Measurements from ENCODE around the gene MMP28. TPM values are rescaled to one million over a fixed set of nuclear protein-coding genes. Genes with fewer than 3 reads are reported as not detected.

The MMP28 gene
- total and polyA plus RNA-seq, 10 of the 15 experiments (the other 5 are each of a cell fraction or from before 2014, with no cell fraction given) = not detected

- in situ Hi-C loops (cut with MboI) (no loop called here), intact Hi-C loops (cut with micrococcal nuclease; ENCODE audit: unreplicated experiment) (no loop called here)
- CTCF ChIA-PET = interaction anchor here (1.4 to 1.5 kb wide), 2 partner anchors 13 to 23 kb away, joined by 3 read pairs; no protein-coding TSS in a partner anchor
- Histone ChIP-seq H3K9me3 (replicated peaks; ENCODE audit: control insufficient read depth, insufficient read depth, low read length) (no peaks in the 10 kb centered on the region), H3K4me2 (ENCODE audit: control insufficient read depth, insufficient read depth) (no peak overlapping the region), H3K9ac (ENCODE audit: control insufficient read depth, insufficient read depth, low read length) (no peak overlapping the region), H3K27ac (ENCODE audit: control insufficient read depth, insufficient read depth) (no peak overlapping the region), H3K4me1 (ENCODE audit: control insufficient read depth, insufficient read depth, low read length) (no peaks in the 10 kb centered on the region), H2AFZ (ENCODE audit: control insufficient read depth, low read depth, low read length) (no peak overlapping the region), H3K4me3 (no peak overlapping the region), H3K79me2 (ENCODE audit: control insufficient read depth, insufficient read depth, low read length) (no peaks in the 10 kb centered on the region; the same call in 1 of the 2 replicates), H3K27me3 (replicated peaks in 1 of 2; ENCODE audit: control insufficient read depth in 2 of 2, insufficient read depth in 2 of 2, low read length in 1 of 2) (no peaks in the 10 kb centered on the region), H3K36me3 (ENCODE audit: control insufficient read depth in 2 of 2, insufficient read depth in 2 of 2, low read length in 1 of 2) (peaks cover 1 to 29% of the 10 kb centered on the region in 2 experiments), H4K20me1 (ENCODE audit: control insufficient read depth, insufficient read depth) (no peaks in the 10 kb centered on the region)
- RAD21 ChIA-PET (ENCODE audit: unreplicated experiment) = no interaction called here
- POLR2A ChIA-PET = no interaction called here
- TSS peak; percentile 13 for BruUV-seq (replicated peaks)
- WGBS (ENCODE audit: insufficient coverage, insufficient replicate concordance, low lambda C conversion rate, missing lambda C conversion rate) = 100% methylated on average over 1 of the region's 1 CpG
- DNase-seq (ENCODE audit: low read depth, low spot score) = no peak
- SMC1A ChIA-PET (ENCODE audit: uncharacterized antibody, unreplicated experiment) = no interaction called here
- no peak for FAIRE-seq
- no peak for TF ChIP-seq ZNF592 (IDR thresholded peaks at IDR 0.05)
- ATAC-seq = no peak
Measured at GRCh38 chr17:35825206-35825605, 29.8 kb upstream of the MMP28 start.

DNA sequence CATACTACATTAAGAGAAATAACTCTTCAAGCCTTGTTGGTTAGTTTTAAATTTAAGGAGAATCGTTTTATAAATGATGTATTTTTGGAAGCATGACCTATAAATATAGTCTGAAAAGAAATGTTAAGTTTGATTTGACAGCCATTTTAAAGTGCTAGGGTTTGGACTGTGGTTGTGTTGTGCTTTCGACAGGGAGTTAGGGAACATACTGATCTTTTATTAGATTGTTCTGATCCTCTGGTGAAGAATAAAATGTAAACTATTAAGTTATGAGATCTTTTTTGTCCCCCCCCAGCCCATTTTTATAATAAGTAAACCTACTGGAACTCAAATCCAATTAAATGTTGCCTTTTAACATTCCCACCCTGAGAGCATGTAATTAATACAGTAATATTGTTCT lies 25.9 kb upstream of the MMP28 start:
- intact Hi-C loops (cut with micrococcal nuclease; ENCODE audit: unreplicated experiment) (no loop called here), in situ Hi-C loops (cut with MboI) (no loop called here)
- ChIA-PET RAD21 (ENCODE audit: unreplicated experiment) (no interaction called here), POLR2A (no interaction called here), SMC1A (ENCODE audit: uncharacterized antibody, unreplicated experiment) (interaction anchor here (0.7 to 2.0 kb wide), 2 partner anchors 12 to 25 kb away, joined by 3 to 5 read pairs; no protein-coding TSS in a partner anchor), CTCF (interaction anchor here (1.5 kb wide), 1 partner anchor 10 kb away, joined by 3 read pairs; no protein-coding TSS in a partner anchor)
- Histone ChIP-seq H3K27ac (ENCODE audit: control insufficient read depth, insufficient read depth) (no peak overlapping the region), H3K4me1 (ENCODE audit: control insufficient read depth, insufficient read depth, low read length) (no peaks in the 10 kb centered on the region), H3K9ac (ENCODE audit: control insufficient read depth, insufficient read depth, low read length) (no peak overlapping the region), H3K36me3 (ENCODE audit: control insufficient read depth in 2 of 2, insufficient read depth in 2 of 2, low read length in 1 of 2) (peaks cover 0 to 33% of the 10 kb centered on the region in 2 experiments), H3K4me3 (no peak overlapping the region), H2AFZ (ENCODE audit: control insufficient read depth, low read depth, low read length) (no peak overlapping the region), H4K20me1 (ENCODE audit: control insufficient read depth, insufficient read depth) (no peaks in the 10 kb centered on the region), H3K4me2 (ENCODE audit: control insufficient read depth, insufficient read depth) (no peak overlapping the region), H3K27me3 (replicated peaks in 1 of 2; ENCODE audit: control insufficient read depth in 2 of 2, insufficient read depth in 2 of 2, low read length in 1 of 2) (no peaks in the 10 kb centered on the region), H3K9me3 (replicated peaks; ENCODE audit: control insufficient read depth, insufficient read depth, low read length) (no peaks in the 10 kb centered on the region), H3K79me2 (ENCODE audit: control insufficient read depth, insufficient read depth, low read length) (peaks cover 13% of the 10 kb centered on the region)
- ATAC-seq (no peak), DNase-seq (ENCODE audit: low read depth, low spot score) (no peak), FAIRE-seq (no peak)
- BruUV-seq (replicated peaks) = no TSS peak
- 97% methylated on average over 2 of the region's 2 CpGs for WGBS (ENCODE audit: insufficient coverage, insufficient replicate concordance, low lambda C conversion rate, missing lambda C conversion rate)
- TF ChIP-seq PAX8 (IDR thresholded peaks at IDR 0.05) (no peak), ZNF592 (IDR thresholded peaks at IDR 0.05) (no peak), SMC3 (IDR thresholded peaks at IDR 0.05; ENCODE audit: borderline replicate concordance, low read length) (no peak), ETV6 (conservative IDR thresholded peaks at IDR 0.05 in 1 of 2, IDR thresholded peaks at IDR 0.05 in 1 of 2; ENCODE audit: borderline replicate concordance in 1 of 2, low read depth in 1 of 2) (no peak), RB1 (IDR thresholded peaks at IDR 0.05; ENCODE audit: borderline replicate concordance) (no peak), MEF2A (IDR thresholded peaks at IDR 0.05; ENCODE audit: insufficient read depth, low read depth, low read length) (no peak)
